Measurements from ENCODE around the gene RNF144A. TPM values are rescaled to one million over a fixed set of nuclear protein-coding genes. Genes with fewer than 3 reads are reported as not detected.
A peak's percentile ranks its signal among the peaks of the same experiment; 100 is the strongest.

The RNF144A gene
- total RNA-seq, 1 experiment from 2014 or later, result 9.5 TPM

- Histone ChIP-seq H4K20me1 (ENCODE audit: low read length) (no peaks in the 10 kb centered on the region), H3K27me3 (ENCODE audit: low read length) (no peaks in the 10 kb centered on the region), H3K4me3 (ENCODE audit: low read length) (no peak overlapping the region), H3K79me2 (ENCODE audit: low read length) (no peaks in the 10 kb centered on the region), H3K9me3 (ENCODE audit: low read length) (no peaks in the 10 kb centered on the region), H3F3A (ENCODE audit: low read length, unreplicated experiment) (no peaks in the 10 kb centered on the region), H3K4me1 (ENCODE audit: insufficient read depth, low read length) (peaks cover 4% of the 10 kb centered on the region), H3K27ac (ENCODE audit: low read length) (no peak overlapping the region), H2AFZ (ENCODE audit: low read length) (no peak overlapping the region), H3K4me2 (ENCODE audit: low read length) (no peak overlapping the region), H3K9me2 (replicated peaks; ENCODE audit: low read length) (no peaks in the 10 kb centered on the region), H3K9ac (ENCODE audit: low read length) (no peak overlapping the region), H3K36me3 (ENCODE audit: low read depth, low read length) (no peaks in the 10 kb centered on the region)
- ChIA-PET CTCF (no interaction called here), POLR2A (ENCODE audit: unreplicated experiment) (no interaction called here)
- DNase-seq (peak; percentile 64), ATAC-seq (peak; percentile 76)
- BruUV-seq (replicated peaks), result no TSS peak
- TF ChIP-seq EZH2phosphoT487 (IDR thresholded peaks at IDR 0.05; ENCODE audit: borderline replicate concordance, low read length) (no peak), EZH2 (IDR thresholded peaks at IDR 0.05; ENCODE audit: low read length, unreplicated experiment) (no peak)
- TF ChIP-seq, protein P1, sequence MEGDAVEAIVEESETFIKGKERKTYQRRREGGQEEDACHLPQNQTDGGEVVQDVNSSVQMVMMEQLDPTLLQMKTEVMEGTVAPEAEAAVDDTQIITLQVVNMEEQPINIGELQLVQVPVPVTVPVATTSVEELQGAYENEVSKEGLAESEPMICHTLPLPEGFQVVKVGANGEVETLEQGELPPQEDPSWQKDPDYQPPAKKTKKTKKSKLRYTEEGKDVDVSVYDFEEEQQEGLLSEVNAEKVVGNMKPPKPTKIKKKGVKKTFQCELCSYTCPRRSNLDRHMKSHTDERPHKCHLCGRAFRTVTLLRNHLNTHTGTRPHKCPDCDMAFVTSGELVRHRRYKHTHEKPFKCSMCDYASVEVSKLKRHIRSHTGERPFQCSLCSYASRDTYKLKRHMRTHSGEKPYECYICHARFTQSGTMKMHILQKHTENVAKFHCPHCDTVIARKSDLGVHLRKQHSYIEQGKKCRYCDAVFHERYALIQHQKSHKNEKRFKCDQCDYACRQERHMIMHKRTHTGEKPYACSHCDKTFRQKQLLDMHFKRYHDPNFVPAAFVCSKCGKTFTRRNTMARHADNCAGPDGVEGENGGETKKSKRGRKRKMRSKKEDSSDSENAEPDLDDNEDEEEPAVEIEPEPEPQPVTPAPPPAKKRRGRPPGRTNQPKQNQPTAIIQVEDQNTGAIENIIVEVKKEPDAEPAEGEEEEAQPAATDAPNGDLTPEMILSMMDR (conservative IDR thresholded peaks at IDR 0.05; ENCODE audit: low read depth, low read length), result peak; percentile 88
- intact Hi-C loops (cut with micrococcal nuclease), result loop anchor here (2.0 kb wide), 1 partner anchor 47 kb away; no protein-coding TSS in a partner anchor
Observed at GRCh38 chr2:7037340-7038333, 120.4 kb downstream of the RNF144A start.

- intact Hi-C loops (cut with micrococcal nuclease), result no loop called here
Observed at GRCh38 chr2:7040547-7040946, 123.3 kb downstream of the RNF144A start.

More at GRCh38 chr2:7040547-7040946, 123.3 kb downstream of the RNF144A start:
- H3K4me2 ChIP-seq (ENCODE audit: low read length), result no peak overlapping the region
- ATAC-seq (no peak), DNase-seq (no peak)
- H3K9me2 ChIP-seq (replicated peaks; ENCODE audit: low read length), result no peaks in the 10 kb centered on the region
- H3F3A ChIP-seq (ENCODE audit: low read length, unreplicated experiment), result no peaks in the 10 kb centered on the region
- no peak overlapping the region for H2AFZ ChIP-seq (ENCODE audit: low read length)
- no peaks in the 10 kb centered on the region for H3K27me3 ChIP-seq (ENCODE audit: low read length)
- TF ChIP-seq EZH2 (IDR thresholded peaks at IDR 0.05; ENCODE audit: low read length, unreplicated experiment) (no peak), EZH2phosphoT487 (IDR thresholded peaks at IDR 0.05; ENCODE audit: borderline replicate concordance, low read length) (no peak)
- TF ChIP-seq, protein P1 (conservative IDR thresholded peaks at IDR 0.05; ENCODE audit: low read depth, low read length), result no peak
- no peak overlapping the region for H3K9ac ChIP-seq (ENCODE audit: low read length)
- 0 out of 2 replicates have a peak, but pooled peaks cover 4% of the 10 kb centered on the region for H3K4me1 ChIP-seq (ENCODE audit: insufficient read depth, low read length)
- ChIA-PET POLR2A (ENCODE audit: unreplicated experiment) (no interaction called here), CTCF (no interaction called here)
- no peak overlapping the region for H3K4me3 ChIP-seq (ENCODE audit: low read length)
- H3K9me3 ChIP-seq (ENCODE audit: low read length), result no peaks in the 10 kb centered on the region
- TSS peak; percentile 7 for BruUV-seq (replicated peaks)
- H3K79me2 ChIP-seq (ENCODE audit: low read length), result no peaks in the 10 kb centered on the region
- H3K27ac ChIP-seq (ENCODE audit: low read length), result no peak overlapping the region
- no peaks in the 10 kb centered on the region for H4K20me1 ChIP-seq (ENCODE audit: low read length)
- no peaks in the 10 kb centered on the region for H3K36me3 ChIP-seq (ENCODE audit: low read depth, low read length)
